Glutamatergic neuron (in vitro differentiated cells): ENCODE data around the gene FOXQ1. TPM values are rescaled to one million over a fixed set of nuclear protein-coding genes. Genes with fewer than 3 reads are reported as not detected.

ENCODE experiments used
- DNase-seq: peaks from one replicate; pipeline ENCODE4 v3.0.0; 2022
- H3K27ac Mint-ChIP-seq: one replicate; pipeline ENCODE4 v1.8.0; 2020; ENCODE audit warnings: mild to moderate bottlenecking, mixed read lengths, inconsistent platforms; ENCODE audit not compliant: unreplicated experiment
- H3K27me3 Mint-ChIP-seq: one replicate; pipeline ENCODE4 v1.8.0; 2020; ENCODE audit warnings: mild to moderate bottlenecking, moderate library complexity, mixed read lengths, inconsistent platforms; ENCODE audit not compliant: unreplicated experiment
- H3K36me3 Mint-ChIP-seq: one replicate; pipeline ENCODE4 v1.8.0; 2020; ENCODE audit warnings: mild to moderate bottlenecking, mixed read lengths, inconsistent platforms; ENCODE audit not compliant: unreplicated experiment
- H3K4me1 Mint-ChIP-seq: one replicate; pipeline ENCODE4 v1.8.0; 2020; ENCODE audit warnings: mild to moderate bottlenecking, low read depth, mixed read lengths, inconsistent platforms; ENCODE audit not compliant: unreplicated experiment
- H3K4me3 Mint-ChIP-seq: one replicate; pipeline ENCODE4 v1.8.0; 2020; ENCODE audit warnings: mild to moderate bottlenecking, mixed read lengths, inconsistent platforms; ENCODE audit not compliant: unreplicated experiment
- H3K9me3 Mint-ChIP-seq: one replicate; pipeline ENCODE4 v1.8.0; 2020; ENCODE audit warnings: mild to moderate bottlenecking, moderate library complexity, mixed read lengths, inconsistent platforms; ENCODE audit not compliant: unreplicated experiment
- CTCF ChIP-seq: fragments of 200-600 bp; sonication (generic); IDR thresholded peaks from one replicate; pipeline ENCODE4 v1.5.0; 2021; ENCODE audit not compliant: partially characterized antibody, unreplicated experiment
- long read RNA-seq: library from polyadenylated mRNA; unstranded; transcript quantifications from one replicate; pipeline ENCODE4 v2.0.0, GENCODE V29; 2020; ENCODE audit not compliant: unreplicated experiment
- total RNA-seq: library from RNA; stranded (reverse); fragmentation: NEBNext Ultra II Directional; extraction: Animal tissue kit (Norgen Biotek cat#: 25700); gene quantifications from one replicate; pipeline ENCODE4 v1.2.1, GENCODE V29; 2021; ENCODE audit not compliant: unreplicated experiment

The FOXQ1 gene
- total RNA-seq: 1.9 TPM
- long read RNA-seq: 0 reads

- Mint-ChIP-seq H3K4me1 (peaks cover 13% of the 10 kb centered on the region), H3K27me3 (peaks cover 30% of the 10 kb centered on the region), H3K36me3 (peaks cover 8% of the 10 kb centered on the region), H3K4me3 (peak within 1 kb of the TSS; percentile 98), H3K27ac (peak within 1 kb of the TSS; percentile 64), H3K9me3 (peaks cover 6% of the 10 kb centered on the region)
- DNase-seq: peak; percentile 60
- no peak for TF ChIP-seq CTCF
These were observed at the start of gene FOXQ1 for GRCh38 chr6:1311400-1312202. TSS of gene FOXQ1 (plus strand) at chr6:1312098. CDS start at chr6:1312705, 607 bp downstream.

- Mint-ChIP-seq H3K27me3 (peaks cover 6% of the 10 kb centered on the region), H3K36me3 (no peaks in the 10 kb centered on the region), H3K27ac (no peak overlapping the region), H3K4me1 (no peaks in the 10 kb centered on the region), H3K4me3 (no peak overlapping the region), H3K9me3 (no peaks in the 10 kb centered on the region)
- DNase-seq: no peak
- TF ChIP-seq CTCF: no peak
These were observed 49.2 kb upstream of the FOXQ1 start for GRCh38 chr6:1262704-1263038.

- Mint-ChIP-seq H3K4me3 (no peak overlapping the region), H3K36me3 (no peaks in the 10 kb centered on the region), H3K9me3 (no peaks in the 10 kb centered on the region), H3K27ac (peak overlapping the region; percentile 3), H3K4me1 (no peaks in the 10 kb centered on the region), H3K27me3 (peaks cover 6% of the 10 kb centered on the region)
- TF ChIP-seq CTCF: no peak
- DNase-seq: no peak
These were observed 48.7 kb upstream of the FOXQ1 start for GRCh38 chr6:1263039-1263849.

GRCh38 chr6:1263850-1264377 is 48.0 kb upstream of the FOXQ1 start:
- no peak for TF ChIP-seq CTCF
- DNase-seq: no peak
- Mint-ChIP-seq H3K27ac (no peak overlapping the region), H3K9me3 (no peaks in the 10 kb centered on the region), H3K4me1 (no peaks in the 10 kb centered on the region), H3K36me3 (no peaks in the 10 kb centered on the region), H3K27me3 (peaks cover 6% of the 10 kb centered on the region), H3K4me3 (no peak overlapping the region)
